Bronchial epithelial cell (primary cell): Measurements from ENCODE around the gene NCDN. TPM values are rescaled to one million over a fixed set of nuclear protein-coding genes. Genes with fewer than 3 reads are reported as not detected.

ENCODE experiments used
- DNase-seq: peaks from one replicate; pipeline ENCODE4 v3.0.0-alpha.2; 2010; ENCODE audit warnings: low read depth
- FAIRE-seq: peaks from 2 replicates; lab custom pipeline; 2011; peaks lifted over from hg19 to GRCh38; lab: Jason Lieb, UNC
- H3K27me3 ChIP-seq: 2 replicates; pipeline ENCODE4 v1.5.1; 2011; ENCODE audit warnings: low read length; ENCODE audit not compliant: control insufficient read depth, insufficient read depth
- H3K36me3 ChIP-seq: 2 replicates; pipeline ENCODE4 v1.5.1; 2011; ENCODE audit warnings: low read length; ENCODE audit not compliant: control insufficient read depth, insufficient read depth
- H3K4me3 ChIP-seq: 2 replicates; pipeline ENCODE4 v1.5.1; 2011; ENCODE audit warnings: mild to moderate bottlenecking, low read depth, low read length, control low read depth
- CTCF ChIP-seq: IDR thresholded peaks from 2 replicates; pipeline ENCODE4 v1.5.1; 2011; ENCODE audit warnings: mild to moderate bottlenecking, moderate library complexity, low read length, control low read depth, inconsistent platforms; ENCODE audit not compliant: insufficient read depth, severe bottlenecking
- total RNA-seq: library from RNA; depleted of rRNA; stranded (reverse); fragments of >200 nt; gene quantifications from 2 replicates; pipeline ENCODE4 v1.2.1, GENCODE V29; 2014

The NCDN gene
- total RNA-seq, 1 donor from 2014 or later: 10.0 TPM

GRCh38 chr1:35555212-35555584 lies 2.4 kb upstream of the NCDN start:
- FAIRE-seq: no peak
- peak overlapping the region; percentile 0 for H3K4me3 ChIP-seq
- no peak for TF ChIP-seq CTCF

GRCh38 chr1:35555601-35556477 lies 1.8 kb upstream of the NCDN start:
- DNase-seq (peak; percentile 99), FAIRE-seq (peak; percentile 98)
- no peaks in the 10 kb centered on the region for H3K27me3 ChIP-seq
- no peak for TF ChIP-seq CTCF
- H3K36me3 ChIP-seq: no peaks in the 10 kb centered on the region
- peak overlapping the region; percentile 73 for H3K4me3 ChIP-seq

More at GRCh38 chr1:35555212-35555584, 2.4 kb upstream of the NCDN start:
- Histone ChIP-seq H3K27me3 (no peaks in the 10 kb centered on the region), H3K36me3 (no peaks in the 10 kb centered on the region)
- no peak for DNase-seq

GRCh38 chr1:35556484-35557117 lies 998 bp upstream of the NCDN start:
- DNase-seq: no peak
- no peak for FAIRE-seq
- Histone ChIP-seq H3K4me3 (peak overlapping the region; percentile 73), H3K36me3 (peaks cover 1% of the 10 kb centered on the region), H3K27me3 (no peaks in the 10 kb centered on the region)
- no peak for TF ChIP-seq CTCF

GRCh38 chr1:35557118-35557610 lies 435 bp upstream of the NCDN start, which contains the start of gene KIAA0319L:
KIAA0319L (minus strand) TSS chr1:35557403; CDS start chr1:35554491, 2,912 bp downstream.
- DNase-seq (no peak), FAIRE-seq (no peak)
- Histone ChIP-seq H3K4me3 (peak within 1 kb of the TSS; percentile 73), H3K27me3 (no peaks in the 10 kb centered on the region), H3K36me3 (peaks cover 1% of the 10 kb centered on the region)
- TF ChIP-seq CTCF: no peak

- FAIRE-seq (no peak), DNase-seq (no peak)
- Histone ChIP-seq H3K36me3 (peaks cover 7% of the 10 kb centered on the region), H3K27me3 (no peaks in the 10 kb centered on the region), H3K4me3 (peak overlapping the region; percentile 73)
- no peak for TF ChIP-seq CTCF
Observed at GRCh38 chr1:35558374-35559316, 1.0 kb downstream of the NCDN start.
